ENCODE results near the gene IL1F10.

- TF ChIP-seq POLR2A (IDR thresholded peaks at IDR 0.05) (no peak), CTCF (IDR thresholded peaks at IDR 0.05) (no peak), POLR2AphosphoS5 (IDR thresholded peaks at IDR 0.05) (no peak)
Measured at GRCh38 chr2:113046465-113046864, 21.3 kb upstream of the IL1F10 start.
